WTC11 (cell line): ENCODE data around the gene TJP3.

ENCODE experiments used
- ATF1 ChIP-seq: sonication (generic); formaldehyde crosslinking; IDR thresholded peaks from 2 replicates; pipeline ENCODE4 v1.8.1; 2023; ENCODE audit warnings: mild to moderate bottlenecking, moderate library complexity, missing genetic modification reagents
- ZNF232 ChIP-seq: sonication (generic); formaldehyde crosslinking; IDR thresholded peaks from 2 replicates; pipeline ENCODE4 v1.8.0; 2022; ENCODE audit warnings: mild to moderate bottlenecking, missing genetic modification reagents
- TF ChIP-seq, protein P1 (sequence below): sonication (generic); formaldehyde crosslinking; IDR thresholded peaks from 2 replicates; pipeline ENCODE4 v1.8.1; 2022; ENCODE audit warnings: mild to moderate bottlenecking, missing genetic modification reagents, moderate library complexity, borderline replicate concordance
- TF ChIP-seq, protein P2 (sequence below): sonication (generic); formaldehyde crosslinking; IDR thresholded peaks from 2 replicates; pipeline ENCODE4 v1.8.1; 2023; ENCODE audit warnings: mild to moderate bottlenecking, missing genetic modification reagents, moderate library complexity

DNA sequence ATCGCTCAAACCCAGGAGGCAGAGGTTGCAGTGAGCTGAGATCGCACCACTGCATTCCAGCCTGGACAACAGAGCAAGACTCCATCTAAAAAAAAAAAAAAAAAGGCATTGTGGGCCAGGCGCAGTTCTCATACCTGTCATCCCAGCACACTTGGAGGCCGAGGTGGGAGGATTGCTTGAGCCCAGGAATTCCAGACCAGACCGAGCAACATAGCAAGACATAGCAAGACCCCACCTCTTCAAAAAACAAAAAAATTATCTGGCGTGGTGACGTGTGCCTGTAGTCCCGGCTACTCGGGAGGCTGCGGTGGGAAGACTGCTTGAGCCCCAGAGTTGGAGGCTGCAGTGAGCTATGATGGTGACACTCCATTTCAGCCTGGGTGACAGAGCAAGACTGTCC, 25.9 kb upstream of the TJP3 start:
- TF ChIP-seq, protein P1, sequence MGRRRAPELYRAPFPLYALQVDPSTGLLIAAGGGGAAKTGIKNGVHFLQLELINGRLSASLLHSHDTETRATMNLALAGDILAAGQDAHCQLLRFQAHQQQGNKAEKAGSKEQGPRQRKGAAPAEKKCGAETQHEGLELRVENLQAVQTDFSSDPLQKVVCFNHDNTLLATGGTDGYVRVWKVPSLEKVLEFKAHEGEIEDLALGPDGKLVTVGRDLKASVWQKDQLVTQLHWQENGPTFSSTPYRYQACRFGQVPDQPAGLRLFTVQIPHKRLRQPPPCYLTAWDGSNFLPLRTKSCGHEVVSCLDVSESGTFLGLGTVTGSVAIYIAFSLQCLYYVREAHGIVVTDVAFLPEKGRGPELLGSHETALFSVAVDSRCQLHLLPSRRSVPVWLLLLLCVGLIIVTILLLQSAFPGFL = no peak
- TF ChIP-seq ATF1 (CRISPR knock-in tag) (no peak), ZNF232 (no peak)
- TF ChIP-seq, protein P2, sequence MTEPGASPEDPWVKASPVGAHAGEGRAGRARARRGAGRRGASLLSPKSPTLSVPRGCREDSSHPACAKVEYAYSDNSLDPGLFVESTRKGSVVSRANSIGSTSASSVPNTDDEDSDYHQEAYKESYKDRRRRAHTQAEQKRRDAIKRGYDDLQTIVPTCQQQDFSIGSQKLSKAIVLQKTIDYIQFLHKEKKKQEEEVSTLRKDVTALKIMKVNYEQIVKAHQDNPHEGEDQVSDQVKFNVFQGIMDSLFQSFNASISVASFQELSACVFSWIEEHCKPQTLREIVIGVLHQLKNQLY (CRISPR knock-in tag) = no peak
